Ectodermal cell (in vitro differentiated cells): Measurements from ENCODE around the gene SPRYD3.

Experiments used
- H3K27ac ChIP-seq: 2 replicates; pipeline ENCODE4 v1.7.0; 2013; ENCODE audit warnings: mild to moderate bottlenecking, low read depth, low read length; ENCODE audit not compliant: insufficient read depth, poor library complexity, severe bottlenecking
- H3K27me3 ChIP-seq: 2 replicates; pipeline ENCODE4 v1.7.0; 2013; ENCODE audit warnings: mild to moderate bottlenecking, low read length; ENCODE audit not compliant: insufficient read depth, control insufficient read depth, poor library complexity, severe bottlenecking
- H3K36me3 ChIP-seq: one replicate; pipeline ENCODE4 v1.7.0; 2013; ENCODE audit warnings: low read length; ENCODE audit not compliant: control insufficient read depth, insufficient read depth
- H3K4me1 ChIP-seq: one replicate; pipeline ENCODE4 v1.7.0; 2013; ENCODE audit warnings: low read length; ENCODE audit not compliant: control insufficient read depth, insufficient read depth
- H3K4me3 ChIP-seq: 2 replicates; pipeline ENCODE4 v1.7.0; 2013; ENCODE audit warnings: low read depth, low read length, control low read depth; ENCODE audit not compliant: insufficient read depth
- H3K9me3 ChIP-seq: 2 replicates; pipeline ENCODE4 v1.7.0; 2013; ENCODE audit warnings: mild to moderate bottlenecking, low read length, moderate library complexity; ENCODE audit not compliant: control insufficient read depth
- WGBS, 2 experiments: methylation state at CpG; one replicate each; pipeline ENCODE4 v1.1.7; 2013; ENCODE audit warnings: missing lambda C conversion rate in 2 of 2; 5-methylcytosine and 5-hydroxymethylcytosine counted together

SPRYD3 gene

GRCh38 chr12:53062011-53062961, 16.9 kb downstream of the SPRYD3 start:
- no peaks in the 10 kb centered on the region for H3K27me3 ChIP-seq
- no peak overlapping the region for H3K27ac ChIP-seq
- no peak overlapping the region for H3K4me3 ChIP-seq
- 87 to 88% methylated on average over 20 of the region's 20 CpGs for WGBS, 2 experiments
- H3K36me3 ChIP-seq, result no peaks in the 10 kb centered on the region
- H3K4me1 ChIP-seq, result no peaks in the 10 kb centered on the region
- no peaks in the 10 kb centered on the region for H3K9me3 ChIP-seq

GRCh38 chr12:53061404-53062010, 17.7 kb downstream of the SPRYD3 start:
- Histone ChIP-seq H3K9me3 (no peaks in the 10 kb centered on the region), H3K4me1 (no peaks in the 10 kb centered on the region), H3K27ac (no peak overlapping the region), H3K27me3 (no peaks in the 10 kb centered on the region), H3K36me3 (no peaks in the 10 kb centered on the region), H3K4me3 (no peak overlapping the region)
- WGBS, 2 experiments, result 82 to 90% methylated on average over 5 of the region's 5 CpGs

GRCh38 chr12:53060721-53061276, 18.4 kb downstream of the SPRYD3 start:
- Histone ChIP-seq H3K9me3 (no peaks in the 10 kb centered on the region), H3K36me3 (no peaks in the 10 kb centered on the region), H3K4me3 (no peak overlapping the region), H3K4me1 (no peaks in the 10 kb centered on the region), H3K27me3 (no peaks in the 10 kb centered on the region), H3K27ac (no peak overlapping the region)
- WGBS, 2 experiments, result 90 to 93% methylated on average over 18 of the region's 18 CpGs

GRCh38 chr12:53060064-53060720, 19.0 kb downstream of the SPRYD3 start:
- 92 to 93% methylated on average over 17 of the region's 17 CpGs for WGBS, 2 experiments
- H3K4me1 ChIP-seq, result no peaks in the 10 kb centered on the region
- H3K9me3 ChIP-seq, result no peaks in the 10 kb centered on the region
- H3K27me3 ChIP-seq, result no peaks in the 10 kb centered on the region
- H3K4me3 ChIP-seq, result no peak overlapping the region
- H3K36me3 ChIP-seq, result no peaks in the 10 kb centered on the region
- H3K27ac ChIP-seq, result no peak overlapping the region

GRCh38 chr12:53059434-53060063, 19.6 kb downstream of the SPRYD3 start:
- Histone ChIP-seq H3K4me1 (no peaks in the 10 kb centered on the region), H3K36me3 (no peaks in the 10 kb centered on the region), H3K27ac (no peak overlapping the region), H3K4me3 (no peak overlapping the region), H3K27me3 (no peaks in the 10 kb centered on the region), H3K9me3 (no peaks in the 10 kb centered on the region)
- WGBS, 2 experiments, result 91 to 93% methylated on average over 24 of the region's 24 CpGs

GRCh38 chr12:53058674-53059433, 20.3 kb downstream of the SPRYD3 start:
- Histone ChIP-seq H3K27me3 (no peaks in the 10 kb centered on the region), H3K4me1 (no peaks in the 10 kb centered on the region), H3K4me3 (no peak overlapping the region), H3K27ac (no peak overlapping the region), H3K36me3 (no peaks in the 10 kb centered on the region), H3K9me3 (no peaks in the 10 kb centered on the region)
- 89 to 92% methylated on average over 35 of the region's 35 CpGs for WGBS, 2 experiments

GRCh38 chr12:53057816-53058500, 21.2 kb downstream of the SPRYD3 start:
- Histone ChIP-seq H3K27me3 (no peaks in the 10 kb centered on the region), H3K9me3 (no peaks in the 10 kb centered on the region), H3K4me3 (no peak overlapping the region), H3K36me3 (no peaks in the 10 kb centered on the region), H3K27ac (no peak overlapping the region), H3K4me1 (no peaks in the 10 kb centered on the region)
- 89 to 92% methylated on average over 13 of the region's 13 CpGs for WGBS, 2 experiments

- no peaks in the 10 kb centered on the region for H3K36me3 ChIP-seq
- H3K4me1 ChIP-seq, result no peaks in the 10 kb centered on the region
- 92 to 93% methylated on average over 7 of the region's 7 CpGs for WGBS, 2 experiments
- H3K27ac ChIP-seq, result no peak overlapping the region
- no peaks in the 10 kb centered on the region for H3K27me3 ChIP-seq
- no peaks in the 10 kb centered on the region for H3K9me3 ChIP-seq
- H3K4me3 ChIP-seq, result no peak overlapping the region
Measured at GRCh38 chr12:53056901-53057300, 22.3 kb downstream of the SPRYD3 start.

GRCh38 chr12:53056296-53056695, 22.9 kb downstream of the SPRYD3 start:
- WGBS, 2 experiments, result 84 to 89% methylated on average over 5 of the region's 5 CpGs
- Histone ChIP-seq H3K27me3 (no peaks in the 10 kb centered on the region), H3K36me3 (no peaks in the 10 kb centered on the region), H3K4me1 (peaks cover 2% of the 10 kb centered on the region), H3K4me3 (no peak overlapping the region), H3K27ac (no peak overlapping the region), H3K9me3 (no peaks in the 10 kb centered on the region)
